GM12873 (cell line): ENCODE results near the gene EIF1B.

Source experiments
- CTCF ChIP-seq: IDR thresholded peaks from 2 replicates; pipeline ENCODE4 v1.5.1; 2012; ENCODE audit warnings: low read depth, mild to moderate bottlenecking, moderate library complexity, low read length, control low read depth; ENCODE audit not compliant: insufficient read depth; ENCODE audit errors: missing control alignments

EIF1B gene

GRCh38 chr3:40355410-40355809, 45.9 kb downstream of the EIF1B start:
- no peak for TF ChIP-seq CTCF

GRCh38 chr3:40358454-40358853, 48.9 kb downstream of the EIF1B start:
- TF ChIP-seq CTCF = no peak
